Activated T-cell treated with anti-CD3 and anti-CD28 coated beads for 1 hour (primary cell): ENCODE data around the gene WFDC11.

Experiments used
- DNase-seq: peaks from one replicate; pipeline ENCODE4 v3.0.0-alpha.2; 2020; ENCODE audit warnings: low read depth

WFDC11 gene

GRCh38 chr20:45626540-45626939, 43.5 kb downstream of the WFDC11 start:
- no peak for DNase-seq

DNA sequence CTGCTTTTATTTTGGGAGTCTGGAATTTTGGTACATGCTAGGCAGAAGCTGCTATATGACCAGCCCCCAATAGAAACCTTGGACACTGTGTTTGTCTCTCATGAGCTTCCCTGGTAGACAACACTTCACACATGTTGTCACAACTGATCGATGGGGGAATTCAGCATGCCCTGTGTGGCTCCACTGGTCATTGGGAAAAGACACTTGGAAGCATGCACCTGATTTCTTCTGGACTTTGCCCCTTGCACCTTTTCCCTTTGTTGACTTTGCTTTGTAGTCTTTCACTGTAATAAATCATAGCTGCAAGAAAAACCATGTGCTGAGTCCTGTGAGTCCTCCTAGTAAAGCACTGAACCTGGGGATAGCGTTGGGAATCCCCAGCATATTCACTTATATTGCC, 48.4 kb downstream of the WFDC11 start:
- DNase-seq: no peak

DNA sequence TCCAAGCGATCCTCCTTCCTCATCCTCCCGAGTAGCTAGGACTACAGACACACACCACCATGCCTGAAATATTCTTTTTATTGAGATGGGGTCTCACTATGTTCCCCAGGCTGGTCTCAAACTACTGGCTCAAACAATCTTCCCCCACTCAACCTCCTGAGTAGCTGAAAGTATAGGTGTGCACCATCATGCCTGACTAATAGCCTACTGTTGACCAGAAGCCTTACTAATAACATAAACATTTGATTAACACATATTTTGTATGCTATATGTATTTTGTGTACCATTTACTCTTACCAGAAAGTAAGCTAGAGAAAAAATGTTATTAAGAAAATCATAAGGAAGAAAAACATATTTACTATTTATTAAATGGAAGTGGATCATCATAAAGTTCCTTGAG, 52.4 kb downstream of the WFDC11 start:
- no peak for DNase-seq

DNA sequence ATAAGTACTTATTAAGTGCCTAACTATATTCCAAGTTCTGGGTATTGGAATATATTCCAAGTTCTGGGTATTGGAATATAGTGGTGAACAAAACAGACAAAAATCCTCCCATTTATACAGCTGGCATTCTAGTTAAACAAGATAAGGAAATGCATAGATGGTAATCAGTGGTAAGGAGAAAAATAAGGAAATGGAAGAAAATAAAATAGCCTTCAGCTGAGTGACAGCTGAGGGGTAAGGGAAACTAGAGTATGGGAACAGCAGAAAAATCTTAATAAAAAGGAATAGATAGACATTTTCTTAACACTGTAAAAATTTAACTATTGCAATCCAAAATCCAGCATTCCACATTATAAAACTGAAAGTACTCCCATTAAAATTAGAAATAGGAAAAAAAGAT, 57.7 kb downstream of the WFDC11 start:
- no peak for DNase-seq

DNA sequence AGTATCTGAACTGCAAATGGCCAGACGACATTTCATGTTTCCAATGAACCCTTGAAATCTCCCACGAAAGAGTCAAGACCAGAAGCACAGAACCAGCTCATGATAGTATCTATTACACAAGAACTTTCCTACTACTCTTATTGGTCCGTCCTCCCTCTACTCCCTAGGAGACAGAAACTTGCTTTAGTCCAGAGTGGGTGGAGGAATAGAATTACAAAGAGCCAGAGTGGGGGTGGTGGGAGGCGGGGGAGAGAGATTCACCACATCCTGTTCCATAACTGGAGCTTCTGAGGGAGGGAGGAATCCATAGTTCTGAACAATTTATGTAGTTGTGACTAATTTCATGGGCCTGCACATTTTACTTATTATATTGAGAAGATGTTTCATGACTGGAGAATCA, 59.0 kb downstream of the WFDC11 start:
- DNase-seq: no peak

DNA sequence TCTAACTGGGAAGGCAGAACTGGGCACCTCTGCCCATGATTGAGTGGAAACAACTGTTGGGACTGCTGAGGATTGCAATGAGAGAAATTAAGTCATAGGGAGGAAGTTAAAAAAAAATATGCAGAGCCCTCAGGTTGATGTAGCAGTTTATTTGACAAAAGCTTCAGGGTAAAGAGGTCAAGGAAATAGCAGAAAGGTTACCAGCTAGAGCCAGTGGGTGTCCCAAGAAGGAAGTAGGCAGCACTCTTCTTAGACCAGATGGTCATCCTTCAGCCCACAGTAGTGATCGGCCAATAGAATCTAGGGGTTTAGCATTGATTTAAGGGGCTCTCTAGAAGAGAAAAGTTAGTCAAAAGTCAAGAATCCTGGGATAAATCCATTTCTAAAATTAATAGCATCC, 62.2 kb downstream of the WFDC11 start:
- no peak for DNase-seq
